WERI-Rb-1 (cell line): ENCODE data around the gene SIRPB2.

Source experiments
- DNase-seq: peaks from one replicate; pipeline ENCODE4 v3.0.0-alpha.2; 2020
- H3K27ac ChIP-seq: fragments of 250-450 bp; sonication (Bioruptor Pico); 2 replicates; pipeline ENCODE4 v1.5.1; 2020; ENCODE audit warnings: mild to moderate bottlenecking, moderate library complexity
- H3K27me3 ChIP-seq: fragments of 250-450 bp; sonication (Bioruptor Pico); 2 replicates; pipeline ENCODE4 v1.5.1; 2021; ENCODE audit warnings: mild to moderate bottlenecking, low read depth, moderate library complexity; ENCODE audit not compliant: insufficient read depth, severe bottlenecking
- H3K36me3 ChIP-seq: fragments of 250-450 bp; sonication (Bioruptor Pico); 2 replicates; pipeline ENCODE4 v1.5.1; 2020; ENCODE audit warnings: mild to moderate bottlenecking, moderate library complexity
- H3K4me3 ChIP-seq: 2 replicates; pipeline ENCODE4 v1.5.1; 2011; ENCODE audit warnings: low read depth, mild to moderate bottlenecking, control low read depth, low read length
- H3K9me3 ChIP-seq: fragments of 250-450 bp; sonication (Bioruptor Pico); 2 replicates; pipeline ENCODE4 v1.5.1; 2021; ENCODE audit warnings: mild to moderate bottlenecking, moderate library complexity; ENCODE audit not compliant: severe bottlenecking
- TF ChIP-seq, protein P1 (sequence below): IDR thresholded peaks from 2 replicates; pipeline ENCODE4 v1.5.1; 2011; ENCODE audit warnings: low read depth, mild to moderate bottlenecking, control low read depth, inconsistent platforms, low read length

SIRPB2 gene

DNA sequence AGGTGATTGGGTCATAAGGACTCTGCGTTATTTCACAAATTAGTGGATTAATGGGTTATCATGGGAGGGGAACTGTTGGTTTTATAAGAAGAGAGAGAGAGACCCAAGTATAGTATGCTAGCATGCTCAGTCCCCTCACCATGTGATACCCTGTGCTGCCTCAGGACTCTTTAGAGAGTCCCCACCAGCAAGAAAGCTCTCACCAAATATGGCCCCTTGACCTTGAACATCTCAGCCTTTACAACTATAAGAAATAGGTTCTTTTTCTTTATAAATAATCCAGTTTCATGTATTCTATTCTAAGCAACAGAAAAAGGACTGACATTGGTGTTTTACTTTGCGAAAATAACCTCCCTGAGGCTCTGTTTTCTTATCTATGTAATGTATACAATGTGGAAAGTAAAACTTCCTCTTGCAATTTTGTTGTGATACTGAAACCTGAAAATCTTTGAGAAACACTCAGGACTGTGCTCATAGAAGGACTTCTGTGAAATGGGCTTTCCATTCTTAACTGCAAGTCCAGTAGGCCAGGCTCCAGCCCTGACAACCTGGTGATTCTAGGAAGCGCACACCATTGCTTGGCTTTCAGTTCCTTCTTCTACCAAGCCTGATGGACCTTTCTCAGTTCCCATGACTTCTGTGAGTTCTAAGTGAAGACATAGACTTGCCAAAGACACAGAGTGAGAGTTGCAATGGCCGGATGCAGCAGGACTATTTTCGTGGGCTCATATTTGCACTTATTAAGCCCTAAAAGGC lies 44.4 kb upstream of the SIRPB2 start:
- Histone ChIP-seq H3K9me3 (peaks cover 2% of the 10 kb centered on the region), H3K4me3 (no peak overlapping the region), H3K36me3 (no peaks in the 10 kb centered on the region), H3K27ac (no peak overlapping the region), H3K27me3 (peaks cover 44% of the 10 kb centered on the region)
- TF ChIP-seq, protein P1, sequence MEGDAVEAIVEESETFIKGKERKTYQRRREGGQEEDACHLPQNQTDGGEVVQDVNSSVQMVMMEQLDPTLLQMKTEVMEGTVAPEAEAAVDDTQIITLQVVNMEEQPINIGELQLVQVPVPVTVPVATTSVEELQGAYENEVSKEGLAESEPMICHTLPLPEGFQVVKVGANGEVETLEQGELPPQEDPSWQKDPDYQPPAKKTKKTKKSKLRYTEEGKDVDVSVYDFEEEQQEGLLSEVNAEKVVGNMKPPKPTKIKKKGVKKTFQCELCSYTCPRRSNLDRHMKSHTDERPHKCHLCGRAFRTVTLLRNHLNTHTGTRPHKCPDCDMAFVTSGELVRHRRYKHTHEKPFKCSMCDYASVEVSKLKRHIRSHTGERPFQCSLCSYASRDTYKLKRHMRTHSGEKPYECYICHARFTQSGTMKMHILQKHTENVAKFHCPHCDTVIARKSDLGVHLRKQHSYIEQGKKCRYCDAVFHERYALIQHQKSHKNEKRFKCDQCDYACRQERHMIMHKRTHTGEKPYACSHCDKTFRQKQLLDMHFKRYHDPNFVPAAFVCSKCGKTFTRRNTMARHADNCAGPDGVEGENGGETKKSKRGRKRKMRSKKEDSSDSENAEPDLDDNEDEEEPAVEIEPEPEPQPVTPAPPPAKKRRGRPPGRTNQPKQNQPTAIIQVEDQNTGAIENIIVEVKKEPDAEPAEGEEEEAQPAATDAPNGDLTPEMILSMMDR: no peak
- no peak for DNase-seq

DNA sequence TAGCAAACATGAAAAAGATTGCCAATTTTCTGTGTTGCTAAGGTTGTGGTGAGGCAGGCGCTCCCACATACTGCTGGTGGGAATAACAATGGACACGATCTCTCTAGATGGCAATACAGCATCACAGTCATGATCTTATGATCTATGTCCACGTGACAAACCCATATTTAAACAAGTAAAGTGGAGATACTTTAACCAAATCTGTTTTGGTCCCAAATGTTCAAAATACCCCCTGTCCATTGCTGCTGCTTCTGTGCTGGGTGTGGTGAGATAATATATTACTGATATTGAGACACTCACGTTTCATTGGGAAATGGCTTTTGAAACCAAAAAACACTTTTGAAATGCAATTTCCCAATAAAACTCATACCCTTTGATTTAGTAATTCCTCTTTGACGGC lies 43.3 kb upstream of the SIRPB2 start:
- Histone ChIP-seq H3K36me3 (no peaks in the 10 kb centered on the region), H3K4me3 (no peak overlapping the region), H3K9me3 (peaks cover 2% of the 10 kb centered on the region), H3K27me3 (peaks cover 40% of the 10 kb centered on the region), H3K27ac (no peak overlapping the region)
- TF ChIP-seq, protein P1: no peak
- DNase-seq: no peak

DNA sequence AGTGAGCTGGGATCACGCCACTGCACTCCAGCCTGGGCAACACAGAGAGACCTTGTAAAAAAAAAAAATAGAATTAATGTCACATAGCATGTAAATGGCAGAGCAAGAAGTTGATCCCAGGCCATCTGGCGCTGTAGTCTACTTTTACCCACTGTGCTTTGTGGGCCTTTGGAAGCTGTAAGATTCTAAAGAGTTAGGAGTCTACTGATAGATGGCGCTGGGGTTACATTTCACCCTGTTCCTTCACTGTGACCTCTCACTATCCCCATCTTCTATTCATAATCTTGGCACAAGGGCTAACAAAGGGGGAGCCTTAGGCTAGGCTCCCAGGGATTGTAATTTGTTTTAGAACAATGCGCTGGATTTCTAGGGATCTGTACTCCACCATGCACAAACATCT lies 41.8 kb upstream of the SIRPB2 start:
- H3K27ac ChIP-seq: no peak overlapping the region
- TF ChIP-seq, protein P1: no peak
- DNase-seq: peak; percentile 22

DNA sequence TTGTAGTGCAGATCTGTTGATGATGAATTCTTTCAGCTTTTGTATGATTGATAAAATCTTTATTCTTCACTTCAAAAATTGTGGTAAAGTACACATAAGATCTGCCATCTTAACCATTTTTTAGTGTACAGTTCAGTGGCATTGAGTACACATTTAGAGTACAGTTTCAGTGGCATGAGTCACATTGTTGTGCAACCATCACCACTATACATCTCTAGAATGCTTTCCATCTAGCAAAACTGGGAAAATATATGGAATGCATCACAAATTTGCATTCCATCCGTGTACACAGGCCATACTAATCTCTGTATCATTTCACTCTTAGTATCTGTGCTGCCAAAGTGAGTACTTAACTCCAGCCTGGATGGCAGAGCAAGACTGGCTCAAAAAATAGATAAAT lies 37.6 kb upstream of the SIRPB2 start:
- H3K27me3 ChIP-seq: peaks cover 7% of the 10 kb centered on the region
- TF ChIP-seq, protein P1: no peak
- DNase-seq: no peak
- H3K27ac ChIP-seq: no peak overlapping the region
- no peak overlapping the region for H3K4me3 ChIP-seq
- peaks cover 2% of the 10 kb centered on the region for H3K9me3 ChIP-seq
- no peaks in the 10 kb centered on the region for H3K36me3 ChIP-seq

More for the DNA sequence above, 41.8 kb upstream of the SIRPB2 start:
- Histone ChIP-seq H3K27me3 (peaks cover 34% of the 10 kb centered on the region), H3K36me3 (no peaks in the 10 kb centered on the region), H3K4me3 (no peak overlapping the region), H3K9me3 (peaks cover 2% of the 10 kb centered on the region)

DNA sequence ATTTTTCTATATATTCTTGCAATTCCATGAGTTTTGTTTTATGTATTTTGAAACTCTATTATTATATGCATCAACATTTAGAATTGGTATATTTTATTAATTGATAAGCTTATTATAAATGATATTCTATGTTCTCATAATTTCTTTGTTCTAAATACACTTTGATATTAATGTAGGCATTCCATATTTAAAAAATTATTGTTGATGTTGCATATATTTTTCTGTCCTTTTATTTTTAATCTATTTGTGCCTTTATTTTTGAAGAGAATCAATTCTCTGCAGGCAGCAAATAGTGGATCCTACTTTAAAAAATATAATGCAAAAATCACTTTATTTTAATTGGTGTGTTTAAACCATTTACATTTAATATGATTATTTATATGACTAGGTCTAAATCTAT lies 36.7 kb upstream of the SIRPB2 start:
- no peak for DNase-seq
- Histone ChIP-seq H3K36me3 (no peaks in the 10 kb centered on the region), H3K4me3 (no peak overlapping the region), H3K27me3 (peaks cover 14% of the 10 kb centered on the region), H3K27ac (no peak overlapping the region), H3K9me3 (peaks cover 2% of the 10 kb centered on the region)
- TF ChIP-seq, protein P1: no peak

DNA sequence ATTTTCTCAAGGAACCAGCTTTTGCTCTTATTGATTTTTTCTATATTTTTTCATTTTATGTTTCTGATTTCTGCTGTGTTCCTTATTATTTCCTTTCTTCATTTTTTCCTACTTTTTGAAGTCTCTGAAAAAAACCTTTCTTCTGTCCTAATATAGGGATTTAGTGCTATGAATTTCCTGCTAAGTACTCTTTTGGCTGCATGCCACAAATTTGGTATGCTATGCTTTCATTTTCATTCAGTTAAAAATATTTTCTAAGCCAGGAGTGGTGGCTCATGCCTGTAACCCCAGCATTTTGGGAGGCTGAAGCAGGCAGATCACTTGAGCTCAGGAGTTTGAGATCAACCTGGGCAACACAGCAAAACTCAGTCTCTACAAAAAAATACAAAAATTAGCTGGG lies 35.7 kb upstream of the SIRPB2 start:
- TF ChIP-seq, protein P1: no peak
- Histone ChIP-seq H3K27me3 (peaks cover 22% of the 10 kb centered on the region), H3K36me3 (no peaks in the 10 kb centered on the region), H3K4me3 (no peak overlapping the region), H3K27ac (no peak overlapping the region), H3K9me3 (peaks cover 2% of the 10 kb centered on the region)
- no peak for DNase-seq
